AG04450 (cell line): ENCODE data around the gene TMEM131. TPM values are rescaled to one million over a fixed set of nuclear protein-coding genes. Genes with fewer than 3 reads are reported as not detected.

Experiments used
- CTCF ChIA-PET: fragments of 300-600, 350-600 bp; formaldehyde crosslinking; extraction: SDS; loops from one replicate; lab custom pipeline; 2022; ENCODE audit warnings: antibody characterized with exemption, inconsistent platforms; lab: Charles Lee
- POLR2A ChIA-PET: fragments of 350-600 bp; formaldehyde crosslinking; extraction: SDS; loops from one replicate; lab custom pipeline; 2021; ENCODE audit warnings: antibody characterized with exemption, inconsistent platforms; lab: Yijun Ruan, JAX
- DNase-seq: peaks from one replicate; pipeline ENCODE4 v3.0.0-alpha.2; 2011; ENCODE audit warnings: low read depth, low spot score
- H3K27ac ChIP-seq: one replicate; pipeline ENCODE4 v1.5.1; 2012; ENCODE audit warnings: low read depth, low read length, control low read depth
- H3K27me3 ChIP-seq: one replicate; pipeline ENCODE4 v1.6.0; 2012; ENCODE audit warnings: low read length; ENCODE audit not compliant: control insufficient read depth, insufficient read depth
- H3K4me3 ChIP-seq: 2 replicates; pipeline ENCODE4 v1.5.1; 2011; ENCODE audit warnings: mild to moderate bottlenecking, low read depth, low read length, control low read depth
- H3K9me3 ChIP-seq: 2 replicates; pipeline ENCODE4 v1.5.1; 2012; ENCODE audit warnings: low read length; ENCODE audit not compliant: control insufficient read depth, insufficient read depth
- CTCF ChIP-seq: IDR thresholded peaks from 2 replicates; pipeline ENCODE4 v1.5.1; 2011; ENCODE audit warnings: low read depth, low read length, control low read depth, inconsistent platforms
- polyA plus RNA-seq: library from polyadenylated mRNA; depleted of rRNA; stranded (reverse); fragments of >200 nt; gene quantifications from 2 replicates; pipeline ENCODE4 v1.2.3, GENCODE V29; 2011

Gene TMEM131
- polyA plus RNA-seq, 1 experiment: 24.4 TPM

DNA sequence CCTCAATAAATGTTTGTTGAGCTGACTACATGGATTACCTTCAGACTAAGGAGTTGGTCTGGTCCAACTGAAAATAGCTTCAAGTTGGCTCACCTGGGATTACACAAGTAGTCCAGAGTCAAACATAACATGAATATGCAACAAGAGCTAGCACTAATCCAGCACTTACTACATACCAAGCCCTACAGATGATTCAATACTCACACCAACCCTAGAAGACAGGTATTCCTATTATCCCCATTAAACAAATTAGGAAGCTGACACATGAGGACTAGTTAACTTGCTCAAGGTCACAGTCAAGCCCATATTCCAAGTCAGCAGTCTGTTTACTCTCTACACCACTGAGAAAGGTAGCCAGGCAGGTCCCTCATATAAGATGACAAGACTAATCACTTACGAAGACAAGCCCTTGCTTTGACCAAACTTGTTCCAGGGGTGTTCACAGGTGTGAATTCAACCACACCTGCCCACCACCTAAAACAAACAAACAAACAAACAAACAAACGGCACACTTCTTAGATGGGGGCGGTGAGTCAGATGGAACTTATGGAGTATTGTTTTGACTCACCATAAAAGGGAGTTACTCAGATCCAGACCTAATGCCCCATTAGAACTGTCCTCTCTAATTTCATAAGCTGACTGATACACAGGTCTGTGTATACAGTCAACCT, 29.1 kb downstream of the TMEM131 start:
- no peak for DNase-seq
- POLR2A ChIA-PET: interaction anchor here (0.5 to 1.0 kb wide), 2 partner anchors 9 to 66 kb away, joined by 3 read pairs; no protein-coding TSS in a partner anchor
- no peaks in the 10 kb centered on the region for H3K27me3 ChIP-seq
- H3K4me3 ChIP-seq: no peak overlapping the region
- H3K9me3 ChIP-seq: no peaks in the 10 kb centered on the region
- no peak overlapping the region for H3K27ac ChIP-seq
- TF ChIP-seq CTCF: no peak
- CTCF ChIA-PET: interaction anchor here (2.0 kb wide), 1 partner anchor 160 kb away, joined by 6 read pairs; no protein-coding TSS in a partner anchor

DNA sequence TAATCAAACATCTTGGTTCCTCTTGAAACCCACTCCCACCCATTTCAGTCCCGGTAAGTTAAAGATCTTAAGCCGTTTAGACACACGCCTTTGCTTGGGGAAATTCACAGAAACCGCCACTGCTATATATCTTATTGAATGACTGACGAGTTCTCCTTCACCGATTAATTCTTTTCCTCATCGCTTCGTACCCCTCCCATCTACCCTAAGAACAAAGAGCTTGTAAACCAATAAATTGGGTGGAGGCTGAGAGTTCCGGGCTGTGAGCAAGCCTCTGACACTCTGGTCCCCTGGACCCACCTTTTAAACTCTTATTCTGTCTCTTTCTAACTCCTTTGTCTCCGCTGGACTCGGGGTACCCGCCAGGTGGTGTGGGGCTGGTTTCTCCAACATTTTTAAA, 30.6 kb downstream of the TMEM131 start:
- POLR2A ChIA-PET: no interaction called here
- CTCF ChIA-PET: interaction anchor here (0.9 kb wide), 1 partner anchor 48 kb away, joined by 3 read pairs; no protein-coding TSS in a partner anchor
- no peaks in the 10 kb centered on the region for H3K27me3 ChIP-seq
- no peak overlapping the region for H3K27ac ChIP-seq
- DNase-seq: no peak
- TF ChIP-seq CTCF: no peak
- H3K9me3 ChIP-seq: no peaks in the 10 kb centered on the region
- no peak overlapping the region for H3K4me3 ChIP-seq

DNA sequence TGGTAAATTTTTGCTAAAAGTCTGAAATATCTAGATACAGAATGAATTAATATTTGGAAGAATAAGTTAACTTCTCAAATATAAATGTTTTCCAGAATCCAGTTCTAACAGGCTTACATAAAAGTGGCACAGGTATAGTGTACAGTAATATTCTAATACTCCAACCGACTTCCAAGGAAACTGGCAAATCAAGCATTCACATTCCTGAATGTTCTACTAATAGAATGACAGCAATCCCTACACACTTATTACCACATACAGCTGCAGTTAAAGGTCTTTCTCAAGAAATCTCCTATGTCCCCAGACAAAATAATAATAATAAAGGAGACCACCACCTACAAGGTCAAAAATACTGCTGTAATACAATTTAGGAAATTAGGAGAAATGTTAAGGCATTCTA, 31.9 kb downstream of the TMEM131 start:
- no peak overlapping the region for H3K27ac ChIP-seq
- POLR2A ChIA-PET: no interaction called here
- DNase-seq: no peak
- no peaks in the 10 kb centered on the region for H3K9me3 ChIP-seq
- TF ChIP-seq CTCF: no peak
- H3K4me3 ChIP-seq: no peak overlapping the region
- CTCF ChIA-PET: interaction anchor here (0.8 kb wide), 1 partner anchor 21 kb away, joined by 3 read pairs; no protein-coding TSS in a partner anchor
- no peaks in the 10 kb centered on the region for H3K27me3 ChIP-seq

- CTCF ChIA-PET: interaction anchor here (0.6 kb wide), 1 partner anchor 1619 kb away, joined by 3 read pairs; no protein-coding TSS in a partner anchor
- Histone ChIP-seq H3K27ac (no peak overlapping the region), H3K27me3 (no peaks in the 10 kb centered on the region), H3K4me3 (no peak overlapping the region), H3K9me3 (no peaks in the 10 kb centered on the region)
- TF ChIP-seq CTCF: no peak
- POLR2A ChIA-PET: no interaction called here
- DNase-seq: no peak
Measured at GRCh38 chr2:97963079-97963406, 32.7 kb downstream of the TMEM131 start.

DNA sequence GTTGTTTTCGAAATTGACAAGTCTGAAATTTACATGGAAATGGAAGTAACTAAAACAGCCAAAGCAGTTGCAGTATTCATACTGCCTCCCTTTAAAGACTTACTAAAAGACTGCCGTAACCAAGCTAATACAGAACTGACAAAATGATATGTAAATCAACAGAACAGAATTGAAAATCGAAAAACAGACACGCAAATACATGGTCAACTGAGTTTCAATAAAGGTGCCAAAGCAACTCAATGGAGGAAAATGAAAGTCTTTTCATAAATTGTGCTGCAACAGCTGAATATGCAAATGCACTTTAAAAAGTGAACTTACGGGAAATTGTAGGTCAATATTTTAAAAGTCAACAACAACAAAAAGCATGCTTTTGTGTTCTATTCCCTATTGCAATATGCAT, 34.2 kb downstream of the TMEM131 start:
- H3K9me3 ChIP-seq: no peaks in the 10 kb centered on the region
- no peak for TF ChIP-seq CTCF
- ChIA-PET CTCF (interaction anchor here (1.5 kb wide), 1 partner anchor 13 kb away, joined by 6 read pairs; no protein-coding TSS in a partner anchor), POLR2A (no interaction called here)
- no peak overlapping the region for H3K27ac ChIP-seq
- no peak overlapping the region for H3K4me3 ChIP-seq
- no peak for DNase-seq
- H3K27me3 ChIP-seq: no peaks in the 10 kb centered on the region
